Stimulated activated CD8-positive, alpha-beta memory T cell treated with anti-CD3 and anti-CD28 coated beads, Interleukin-4, amount 100 ng/mL, for 1 hour (primary cell): ENCODE measurements around the gene MRPL19.
A peak's percentile ranks its signal among the peaks of the same experiment; 100 is the strongest.
"Not testable (repeated sequence)": the region's sequence is repeated elsewhere in the genome, so short reads cannot be mapped to it uniquely, and the experiment has no call there.

ENCODE experiments used
- DNase-seq, 2 donors: peaks; one replicate each; pipeline ENCODE4 v3.0.0-alpha.2; 2020; ENCODE audit warnings: low read depth in 2 of 2, low spot score in 1 of 2

The MRPL19 gene

GRCh38 chr2:75666911-75667310 is 20.3 kb downstream of the MRPL19 start:
- no peak for DNase-seq

- no peak for DNase-seq
These were observed 21.3 kb downstream of the MRPL19 start for GRCh38 chr2:75667884-75668283.

- not testable (repeated sequence) for DNase-seq
These were observed 28.8 kb downstream of the MRPL19 start for GRCh38 chr2:75675423-75675822.

- no peak for DNase-seq
These were observed 29.3 kb downstream of the MRPL19 start for GRCh38 chr2:75675908-75676307.

GRCh38 chr2:75676464-75676863 is 29.9 kb downstream of the MRPL19 start:
- DNase-seq, result no peak

- no peak for DNase-seq
These were observed 33.0 kb downstream of the MRPL19 start for GRCh38 chr2:75679556-75679955.

- DNase-seq, result no peak
These were observed 33.8 kb downstream of the MRPL19 start for GRCh38 chr2:75680402-75680801.

GRCh38 chr2:75683430-75683829 is 36.8 kb downstream of the MRPL19 start:
- not testable (repeated sequence) for DNase-seq

- no peak for DNase-seq
These were observed 41.6 kb downstream of the MRPL19 start for GRCh38 chr2:75688196-75688595.

- no peak for DNase-seq
These were observed 52.3 kb downstream of the MRPL19 start for GRCh38 chr2:75698918-75699317.

- DNase-seq, result no peak
These were observed 56.0 kb downstream of the MRPL19 start for GRCh38 chr2:75702593-75702992.

GRCh38 chr2:75703589-75704287 is 57.2 kb downstream of the MRPL19 start:
- no peak for DNase-seq

- DNase-seq, result no peak
These were observed 59.3 kb downstream of the MRPL19 start for GRCh38 chr2:75705921-75706320.

- no peak for DNase-seq
These were observed 61.3 kb downstream of the MRPL19 start for GRCh38 chr2:75707901-75708300.

- DNase-seq, result no peak
These were observed 62.7 kb downstream of the MRPL19 start for GRCh38 chr2:75709297-75709696.

- DNase-seq, result no peak
These were observed 63.6 kb downstream of the MRPL19 start for GRCh38 chr2:75710220-75710576.

GRCh38 chr2:75710577-75711253 is 64.1 kb downstream of the MRPL19 start, which contains the start of gene GCFC2:
Gene GCFC2, minus strand, starts transcription at chr2:75710915. Its CDS starts 60 bp downstream, at chr2:75710855.
- peak; percentile 43 to 67 for DNase-seq

GRCh38 chr2:75711590-75711989 is 65.0 kb downstream of the MRPL19 start:
- not testable (repeated sequence) for DNase-seq

- no peak for DNase-seq
These were observed 69.8 kb downstream of the MRPL19 start for GRCh38 chr2:75716406-75716805.

- no peak for DNase-seq
These were observed 73.0 kb downstream of the MRPL19 start for GRCh38 chr2:75719616-75720015.

GRCh38 chr2:75720525-75720924 is 73.9 kb downstream of the MRPL19 start:
- no peak for DNase-seq

- DNase-seq, result no peak
These were observed 76.1 kb downstream of the MRPL19 start for GRCh38 chr2:75722687-75723086.
